Forelimb muscle (tissue), 1 donor: ENCODE measurements around the gene C17orf75. TPM values are rescaled to one million over a fixed set of nuclear protein-coding genes. Genes with fewer than 3 reads are reported as not detected.

Experiments
- DNase-seq: peaks from one replicate; pipeline ENCODE4 v3.0.0-alpha.2; 2013; ENCODE audit warnings: low read depth
- polyA plus RNA-seq: library from polyadenylated mRNA; unstranded; fragments of 120-200 nt; gene quantifications from one replicate; pipeline ENCODE4 v1.2.1, GENCODE V29; 2013; ENCODE audit not compliant: insufficient read length

Gene C17orf75
- polyA plus RNA-seq, 1 donor: 17.8 TPM

GRCh38 chr17:32278815-32279214 is 63.2 kb downstream of the C17orf75 start:
- no peak for DNase-seq

Other genes starting within 250 kb of the C17orf75 start
- gene RHOT1, start 199.7 kb downstream of the C17orf75 start, polyA plus RNA-seq: 32.8 TPM
- gene RHBDL3, start 76.3 kb downstream of the C17orf75 start, polyA plus RNA-seq: 1.1 TPM
- 129 TPM for gene ZNF207, start 8.0 kb upstream of the C17orf75 start, polyA plus RNA-seq
- gene PSMD11, start 102.3 kb upstream of the C17orf75 start, polyA plus RNA-seq: 58.1 TPM
- gene CDK5R1, start 144.8 kb upstream of the C17orf75 start, polyA plus RNA-seq: 8.5 TPM